HG03460 (cell line): ENCODE results near the gene ATP5PO.
"Not testable (repeated sequence)": the region's sequence is repeated elsewhere in the genome, so short reads cannot be mapped to it uniquely, and the experiment has no call there.

ENCODE experiments used
- ATAC-seq: cut with Tn5 transposase; IDR thresholded peaks from one replicate; pipeline ENCODE4 v1.9.1; 2021; ENCODE audit not compliant: unreplicated experiment

ATP5PO gene

DNA sequence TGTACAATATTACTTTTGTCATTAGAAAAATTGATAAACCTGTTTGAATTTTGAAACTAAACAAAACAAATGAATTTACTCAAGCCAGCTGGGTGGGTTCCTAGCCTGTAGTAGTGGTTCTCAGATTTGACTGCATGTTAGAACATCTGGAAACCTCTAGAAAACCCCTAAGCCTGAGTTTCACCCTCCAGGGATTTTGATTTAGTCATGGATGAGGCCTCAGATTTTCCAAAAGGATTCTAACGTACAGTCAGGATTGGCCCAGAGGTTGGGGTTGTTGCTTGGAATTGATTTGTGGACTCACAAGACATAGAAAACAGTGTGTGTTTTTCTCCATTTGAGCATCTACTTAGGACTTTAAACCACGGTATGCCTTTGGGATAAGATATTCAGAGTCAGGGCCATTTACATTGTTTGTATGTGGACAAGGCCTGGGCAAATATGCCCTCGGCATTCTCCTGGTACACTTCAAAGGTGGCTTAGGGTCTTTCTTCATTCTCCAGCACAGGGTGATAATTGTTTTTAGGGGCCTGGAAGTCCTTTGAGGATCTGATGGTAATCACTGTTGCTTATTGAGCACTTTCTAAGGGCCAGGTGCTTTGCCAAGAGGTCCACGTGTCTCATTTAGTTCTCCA lies 42.6 kb downstream of the ATP5PO start:
- ATAC-seq, result no peak

DNA sequence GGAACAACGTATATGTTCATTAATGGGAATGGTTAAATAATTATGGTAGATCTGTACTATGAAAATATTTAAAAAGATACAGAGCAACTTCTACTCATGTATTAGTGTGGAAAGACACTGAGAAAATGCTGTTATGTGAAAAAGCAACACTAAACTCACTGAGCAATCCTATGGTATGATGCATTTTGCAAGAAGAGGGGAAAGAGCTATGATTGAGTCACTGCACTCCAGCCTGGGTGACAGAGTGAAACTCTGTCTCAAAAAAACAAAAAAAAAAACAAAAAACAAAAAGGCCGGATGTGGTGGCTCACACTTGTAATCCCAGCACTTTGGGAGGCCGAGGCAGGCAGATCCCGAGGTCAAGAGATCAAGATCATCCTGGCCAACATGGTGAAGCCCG lies 44.4 kb downstream of the ATP5PO start:
- no peak for ATAC-seq

GRCh38 chr21:33870768-33871167 lies 44.8 kb downstream of the ATP5PO start:
- ATAC-seq, result no peak

DNA sequence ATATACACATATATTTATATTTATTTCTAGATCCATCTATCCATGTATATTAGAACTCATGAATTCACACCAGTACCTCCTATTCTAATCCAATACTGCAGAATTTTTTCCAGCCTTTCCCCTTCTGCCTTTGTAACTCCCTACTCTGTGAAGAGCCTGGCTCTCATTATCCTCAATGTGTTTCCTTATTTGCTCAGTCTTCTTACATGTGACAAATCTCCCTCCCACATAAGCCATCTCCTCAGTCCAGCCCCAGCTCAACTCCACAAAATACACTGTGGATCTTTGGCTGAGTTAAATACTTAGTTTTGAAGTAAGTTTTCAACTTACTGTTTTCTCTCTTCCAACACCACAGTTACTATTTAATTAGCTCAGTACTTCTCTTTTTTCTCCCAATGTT lies 45.7 kb downstream of the ATP5PO start:
- ATAC-seq, result no peak

- ATAC-seq, result not testable (repeated sequence)
Observed at GRCh38 chr21:33867868-33868267, 47.7 kb downstream of the ATP5PO start.

DNA sequence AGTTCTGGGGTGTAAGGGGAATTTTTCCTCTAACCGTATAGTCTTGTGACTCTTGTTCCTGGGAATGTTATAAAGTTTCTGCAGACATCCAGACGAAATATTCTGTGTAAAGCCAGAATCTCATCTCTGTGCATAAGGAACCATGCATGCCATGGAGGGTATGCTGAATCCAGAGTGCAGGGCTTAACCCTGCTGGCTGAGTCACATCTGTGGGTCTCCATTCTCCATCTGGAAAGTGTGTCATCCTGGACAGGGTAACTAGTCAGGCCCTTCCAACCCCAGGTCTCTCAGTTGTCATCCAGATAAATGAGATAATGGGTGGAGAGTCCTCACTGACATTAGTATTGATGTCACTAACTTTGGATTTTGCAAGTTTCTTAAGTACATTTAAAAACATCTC lies 48.8 kb downstream of the ATP5PO start:
- ATAC-seq, result no peak

DNA sequence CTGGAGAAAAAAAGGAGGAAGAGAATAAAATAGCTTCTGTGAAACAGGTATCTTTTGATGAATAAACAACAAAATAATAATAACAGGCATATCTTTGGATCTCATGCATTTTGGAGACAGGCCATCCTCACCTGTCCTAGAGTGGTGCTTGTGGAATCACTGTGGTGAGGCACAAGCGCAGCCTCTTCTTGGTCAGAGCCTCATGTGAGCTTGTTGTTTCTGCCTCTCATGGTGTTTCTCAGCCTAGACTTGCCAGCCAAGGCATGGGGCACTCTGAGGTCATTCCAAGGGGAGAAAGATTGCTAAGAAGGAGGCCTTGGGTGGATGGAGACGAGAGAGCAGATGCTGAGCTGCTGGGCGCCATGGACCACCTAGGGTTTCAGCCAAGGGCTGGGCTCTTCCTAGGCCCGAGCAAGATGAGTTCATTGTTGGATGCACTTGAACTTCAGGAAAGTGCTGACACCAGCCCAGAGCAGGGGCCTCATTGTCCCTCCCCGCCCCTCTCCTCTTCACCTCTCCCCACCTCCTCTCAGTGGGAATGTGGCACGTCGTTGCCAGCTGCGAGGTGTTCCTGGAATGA lies 49.5 kb downstream of the ATP5PO start:
- no peak for ATAC-seq

DNA sequence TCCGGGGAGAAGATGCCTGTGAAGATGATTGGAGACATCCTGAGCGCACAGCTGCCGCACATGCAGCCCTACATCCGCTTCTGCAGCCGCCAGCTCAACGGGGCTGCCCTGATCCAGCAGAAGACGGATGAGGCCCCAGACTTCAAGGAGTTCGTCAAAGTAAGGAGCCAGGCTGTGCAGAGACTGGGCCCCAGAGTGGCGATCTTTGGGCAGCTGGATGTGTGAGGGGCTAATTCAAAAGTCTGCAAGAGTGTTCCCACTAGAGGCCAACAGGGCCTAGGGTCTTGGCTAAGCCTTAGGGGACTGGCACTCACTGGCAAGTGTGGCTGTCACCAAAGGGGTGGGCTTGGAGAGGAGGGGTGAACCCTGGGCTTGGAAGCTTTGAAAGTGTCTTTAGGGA lies 50.4 kb downstream of the ATP5PO start:
- no peak for ATAC-seq

GRCh38 chr21:33864150-33864549 lies 51.5 kb downstream of the ATP5PO start:
- ATAC-seq, result no peak

DNA sequence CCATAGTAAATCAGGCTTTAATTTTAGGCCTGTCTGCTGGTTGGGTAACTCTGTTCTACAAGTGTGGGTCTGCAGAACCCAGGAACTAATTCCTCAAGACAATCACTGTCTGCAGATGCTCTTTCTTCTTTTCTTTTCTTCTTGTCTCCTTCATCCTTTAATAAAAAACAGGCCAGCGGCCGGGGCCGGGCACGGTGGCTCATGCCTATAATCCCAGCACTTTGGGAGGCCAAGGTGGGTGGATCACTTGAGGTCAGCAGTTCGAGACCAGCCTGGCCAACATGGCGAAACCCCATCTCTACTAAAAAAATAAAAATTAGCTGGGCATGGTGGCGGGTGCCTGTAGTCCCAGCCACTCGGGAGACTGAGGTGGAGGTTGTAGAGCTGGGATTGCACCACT lies 52.4 kb downstream of the ATP5PO start:
- not testable (repeated sequence) for ATAC-seq

DNA sequence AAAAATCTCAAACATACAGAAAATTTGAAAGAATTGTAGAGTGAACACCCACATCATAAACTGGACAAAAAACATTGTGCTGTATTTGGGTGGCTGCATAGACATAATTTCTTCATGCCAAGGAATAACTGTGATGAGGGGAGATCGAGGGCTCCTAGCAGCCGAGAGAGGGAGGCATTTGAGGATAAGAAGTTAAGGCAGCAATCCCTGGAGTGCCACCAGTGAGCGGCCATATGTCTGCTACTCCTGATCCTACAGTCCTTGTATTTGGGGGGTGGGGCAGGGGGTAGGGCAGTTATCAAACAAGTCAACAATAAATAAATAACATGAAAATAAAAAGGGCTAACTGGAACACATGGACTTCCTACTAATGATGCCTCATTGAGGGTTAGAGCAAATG lies 54.5 kb downstream of the ATP5PO start:
- ATAC-seq, result no peak

DNA sequence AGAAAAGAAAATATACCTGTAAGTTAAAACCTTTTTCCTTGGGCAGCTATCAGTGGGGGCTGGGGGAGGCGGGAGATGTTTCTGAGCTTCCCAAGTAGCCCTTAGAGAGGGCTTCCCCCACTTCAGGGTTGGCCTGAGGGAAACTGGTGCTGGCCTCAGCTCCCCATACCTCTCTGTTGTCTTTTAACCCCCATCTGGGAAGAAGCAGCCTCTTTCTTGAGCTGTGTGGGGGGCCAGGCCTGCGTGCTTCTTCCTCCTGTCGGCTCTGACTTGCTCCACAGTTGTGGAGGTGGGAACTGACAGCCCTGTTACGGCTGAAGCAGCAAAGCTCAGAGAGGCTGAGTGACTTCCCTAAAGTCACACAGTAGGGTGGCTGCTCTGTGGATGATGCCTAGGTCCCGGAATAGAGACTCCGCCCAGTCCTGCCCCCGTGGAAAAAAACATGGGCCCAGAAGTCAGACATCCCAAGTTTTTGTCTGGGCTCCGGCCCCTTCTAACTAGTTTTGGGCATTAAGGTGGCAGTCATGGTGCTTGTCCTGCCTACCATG lies 55.2 kb downstream of the ATP5PO start:
- no peak for ATAC-seq

DNA sequence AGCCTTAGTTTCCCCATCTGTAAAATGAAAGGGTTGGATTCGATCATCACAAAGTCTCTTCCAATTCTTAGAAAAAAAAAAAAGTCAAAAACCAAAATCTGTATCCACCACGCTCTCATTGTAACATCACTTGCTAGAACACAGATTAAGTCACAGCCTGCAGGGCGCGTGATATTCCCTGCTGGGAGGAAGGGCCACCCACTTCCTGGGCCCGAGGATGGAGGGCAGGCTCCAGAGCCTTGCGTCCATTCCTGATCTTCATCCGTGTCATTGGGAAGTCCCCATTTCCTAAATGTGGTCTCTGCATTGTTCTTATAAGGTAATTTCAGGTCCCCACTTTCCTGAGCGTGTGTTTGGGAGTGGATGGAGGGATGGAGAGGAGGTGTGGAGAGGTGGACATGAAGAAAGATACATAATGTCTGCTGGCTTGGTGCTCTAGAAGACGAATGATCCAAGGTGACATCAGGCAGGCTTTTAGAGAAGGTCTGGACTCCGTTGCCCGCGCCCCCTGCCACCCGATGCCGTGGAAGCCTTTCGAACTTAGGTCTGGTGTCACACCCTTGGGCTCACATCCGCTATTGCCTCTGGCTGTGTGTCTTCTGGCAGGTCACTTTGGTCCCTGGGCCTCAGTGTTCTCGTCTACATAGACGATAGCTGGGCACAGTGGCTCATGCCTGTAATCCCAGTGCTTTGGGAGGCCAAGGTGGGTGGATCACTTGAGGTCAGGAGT lies 56.1 kb downstream of the ATP5PO start:
- no peak for ATAC-seq

- no peak for ATAC-seq
Observed at GRCh38 chr21:33858667-33859372, 56.8 kb downstream of the ATP5PO start.

DNA sequence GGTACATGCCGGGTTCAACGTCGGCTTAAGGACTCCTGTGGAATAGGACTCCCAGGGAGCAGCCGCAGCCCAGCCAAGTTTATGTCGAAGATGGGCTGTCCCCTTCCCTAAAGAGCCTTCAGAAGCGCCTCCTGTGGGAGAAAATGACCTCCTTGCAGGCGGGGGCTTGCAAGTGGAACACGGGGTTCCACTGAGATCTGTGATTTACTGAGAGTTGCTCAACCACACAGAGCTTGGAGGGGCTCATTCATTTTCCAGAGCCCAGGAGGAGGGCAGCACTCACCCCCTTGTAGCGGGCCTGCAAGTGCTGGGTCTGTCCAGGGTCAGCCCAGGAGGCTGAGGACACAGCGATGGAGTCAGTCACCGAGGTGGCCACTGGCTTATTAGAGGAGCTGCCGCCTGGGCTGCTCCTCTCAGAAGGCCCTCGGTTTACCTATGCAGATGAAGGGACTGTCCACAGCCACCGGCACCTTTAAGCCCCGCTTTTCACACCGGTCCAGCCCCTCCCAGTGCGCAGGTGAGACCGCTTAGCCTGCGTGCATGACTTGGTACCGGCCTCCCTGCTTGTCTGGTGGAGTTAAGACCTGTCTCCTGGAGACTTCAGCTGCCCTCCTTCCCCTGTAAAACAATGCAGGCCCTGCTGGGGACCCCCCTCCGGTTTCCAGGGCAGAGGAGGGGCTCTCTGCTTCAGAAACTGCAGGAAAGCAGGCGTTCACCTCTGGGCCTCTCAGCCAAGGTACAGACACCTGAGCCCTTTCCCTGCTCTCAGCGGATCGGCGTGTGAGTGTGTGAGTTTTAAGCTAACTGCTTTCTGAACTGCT lies 57.5 kb downstream of the ATP5PO start:
- no peak for ATAC-seq

- no peak for ATAC-seq
Observed at GRCh38 chr21:33856893-33857527, 58.6 kb downstream of the ATP5PO start.

DNA sequence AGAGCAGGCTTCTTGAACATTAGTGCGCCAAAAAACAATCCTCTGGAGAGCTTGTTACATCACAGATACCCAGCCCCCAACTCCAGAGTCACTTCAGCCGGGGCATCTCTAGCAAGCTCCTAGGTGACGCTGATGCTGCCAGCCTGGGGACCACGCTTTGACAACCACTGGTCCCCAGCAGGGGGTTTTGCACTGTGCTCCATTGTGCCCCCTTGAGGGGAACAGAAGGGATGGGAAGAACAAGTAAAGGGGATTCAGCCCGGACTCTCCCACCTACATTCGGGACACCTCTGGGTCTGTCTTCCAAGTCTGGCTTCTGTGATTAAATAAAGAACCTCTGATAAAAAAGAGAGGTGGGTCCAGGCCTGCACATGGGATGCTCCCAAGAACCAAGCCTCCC lies 60.4 kb downstream of the ATP5PO start:
- ATAC-seq, result no peak

DNA sequence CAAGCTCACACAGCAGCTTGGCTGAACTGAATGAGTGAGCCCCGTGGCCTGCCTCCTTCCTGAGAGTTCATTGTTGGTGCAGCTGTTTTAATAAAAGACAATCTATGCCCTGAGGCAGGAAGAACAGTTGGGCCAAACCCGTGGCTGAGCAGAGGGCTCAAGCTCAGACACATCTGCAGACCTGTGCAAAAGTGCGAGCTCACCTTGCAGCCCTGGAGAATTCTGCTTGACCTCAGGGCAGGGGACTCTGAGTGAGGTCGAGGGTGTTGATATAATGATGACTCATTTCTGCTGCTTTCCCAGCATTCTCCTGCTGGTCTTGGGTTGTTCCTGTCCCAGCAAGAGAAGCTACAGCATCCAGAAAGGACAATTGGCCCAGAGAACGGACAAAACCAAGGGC lies 61.0 kb downstream of the ATP5PO start:
- no peak for ATAC-seq
